Keratinocyte (primary cell): ENCODE data around the gene SERPINA1. TPM values are rescaled to one million over a fixed set of nuclear protein-coding genes. Genes with fewer than 3 reads are reported as not detected.
"Not testable (repeated sequence)": the region's sequence is repeated elsewhere in the genome, so short reads cannot be mapped to it uniquely, and the experiment has no call there.

ENCODE experiments used
- DNase-seq: peaks from one replicate; pipeline ENCODE4 v3.0.0-alpha.2; 2011; ENCODE audit warnings: low read depth, missing footprints, low spot score
- FAIRE-seq: peaks from 2 replicates; lab custom pipeline; 2011; peaks lifted over from hg19 to GRCh38; lab: Jason Lieb, UNC
- H2AFZ ChIP-seq: 2 replicates; pipeline ENCODE4 v1.6.0; 2012; ENCODE audit warnings: low read length, control low read depth, inconsistent platforms; ENCODE audit not compliant: control insufficient read depth
- H3K27ac ChIP-seq: 2 replicates; pipeline ENCODE4 v1.5.1; 2011; ENCODE audit warnings: low read length; ENCODE audit not compliant: control insufficient read depth, insufficient read depth
- H3K27me3 ChIP-seq: 3 replicates; pipeline ENCODE4 v1.6.0; 2011; ENCODE audit warnings: low read length; ENCODE audit not compliant: control insufficient read depth, insufficient read depth; ENCODE audit errors: extremely low read depth
- H3K36me3 ChIP-seq, 2 experiments: 2 replicates in 1 of 2; 3 replicates in 1 of 2; pipeline ENCODE4 v1.5.1; 2011; ENCODE audit warnings: low read length in 2 of 2, mild to moderate bottlenecking in 1 of 2; ENCODE audit not compliant: control insufficient read depth in 2 of 2, insufficient read depth in 2 of 2; ENCODE audit errors: extremely low read depth in 1 of 2
- H3K4me1 ChIP-seq: 3 replicates; pipeline ENCODE4 v1.5.1; 2011; ENCODE audit warnings: low read length; ENCODE audit not compliant: control insufficient read depth, insufficient read depth; ENCODE audit errors: extremely low read depth
- H3K4me2 ChIP-seq: 3 replicates; pipeline ENCODE4 v1.6.0; 2011; ENCODE audit warnings: low read depth, low read length; ENCODE audit not compliant: control insufficient read depth, insufficient read depth; ENCODE audit errors: extremely low read depth
- H3K4me3 ChIP-seq, 3 experiments: fragments of 200-600 bp in 1 of 3; sonication (generic) in 1 of 3; 2 replicates in 2 of 3; 3 replicates in 1 of 3; pipeline ENCODE4 v1.5.1; 2011 to 2016; ENCODE audit warnings: low read length in 3 of 3, mild to moderate bottlenecking in 3 of 3, control low read depth in 2 of 3, inconsistent platforms in 1 of 3, low read depth in 1 of 3, mixed read lengths in 1 of 3, mixed run types in 1 of 3, moderate library complexity in 1 of 3; ENCODE audit not compliant: control insufficient read depth in 2 of 3, insufficient read depth in 2 of 3; ENCODE audit errors: extremely low read depth in 1 of 3
- H3K79me2 ChIP-seq: 2 replicates; pipeline ENCODE4 v1.6.0; 2012; ENCODE audit warnings: low read length; ENCODE audit not compliant: control insufficient read depth, insufficient read depth
- H3K9ac ChIP-seq: 3 replicates; pipeline ENCODE4 v1.6.0; 2011; ENCODE audit warnings: low read length; ENCODE audit not compliant: control insufficient read depth, insufficient read depth; ENCODE audit errors: extremely low read depth
- H3K9me1 ChIP-seq: 3 replicates; pipeline ENCODE4 v1.6.0; 2011; ENCODE audit warnings: low read length; ENCODE audit not compliant: control insufficient read depth, insufficient read depth; ENCODE audit errors: extremely low read depth
- H3K9me3 ChIP-seq: 2 replicates; pipeline ENCODE4 v1.5.1; 2012; ENCODE audit warnings: low read depth, low read length; ENCODE audit not compliant: control insufficient read depth
- H4K20me1 ChIP-seq: 3 replicates; pipeline ENCODE4 v1.6.0; 2011; ENCODE audit warnings: low read length; ENCODE audit not compliant: control insufficient read depth, insufficient read depth; ENCODE audit errors: extremely low read depth
- EZH2 ChIP-seq: IDR thresholded peaks from one replicate; pipeline ENCODE4 v1.6.1; 2012; ENCODE audit warnings: inconsistent platforms, mild to moderate bottlenecking, low read length, moderate library complexity
- dilution Hi-C: fragments of 300-500 bp; cut with MboI; formaldehyde crosslinking; loops from one replicate; pipeline ENCODE4 v1.7.0; 2020; ENCODE audit warnings: low sequenced_read_pairs; ENCODE audit not compliant: extremely low pct_ligation_motif_present
- polyA plus RNA-seq, 5 experiments: library from polyadenylated mRNA; depleted of rRNA in 3 of 5; stranded (reverse) in 3 of 5; stranded (forward) in 1 of 5; unstranded in 1 of 5; fragments of >200 nt; gene quantifications; 1 replicate in 1 of 5; 2 replicates in 3 of 5; 3 replicates in 1 of 5; pipeline versions ENCODE4 v1.2.1 to v1.2.3, GENCODE V29; 2011 to 2012; ENCODE audit warnings: missing spikeins in 2 of 5, low read depth in 1 of 5, low replicate concordance in 1 of 5
- TF ChIP-seq, protein P1 (sequence below), 3 experiments: IDR thresholded peaks in 1 of 3; conservative IDR thresholded peaks in 1 of 3; optimal IDR thresholded peaks in 1 of 3; 2 replicates in 2 of 3; 3 replicates in 1 of 3; pipeline versions ENCODE3 to v1.5.1; 2011; ENCODE audit warnings: low read length in 3 of 3, mild to moderate bottlenecking in 3 of 3, moderate library complexity in 2 of 3, control low read depth in 1 of 3, inconsistent platforms in 1 of 3; ENCODE audit not compliant: insufficient read depth in 2 of 3; ENCODE audit errors: extremely low read depth in 1 of 3

The SERPINA1 gene
- polyA plus RNA-seq, 1 donor (not counting 4 experiments of a cell fraction or from before 2014, with no cell fraction given): 0.71 TPM

DNA sequence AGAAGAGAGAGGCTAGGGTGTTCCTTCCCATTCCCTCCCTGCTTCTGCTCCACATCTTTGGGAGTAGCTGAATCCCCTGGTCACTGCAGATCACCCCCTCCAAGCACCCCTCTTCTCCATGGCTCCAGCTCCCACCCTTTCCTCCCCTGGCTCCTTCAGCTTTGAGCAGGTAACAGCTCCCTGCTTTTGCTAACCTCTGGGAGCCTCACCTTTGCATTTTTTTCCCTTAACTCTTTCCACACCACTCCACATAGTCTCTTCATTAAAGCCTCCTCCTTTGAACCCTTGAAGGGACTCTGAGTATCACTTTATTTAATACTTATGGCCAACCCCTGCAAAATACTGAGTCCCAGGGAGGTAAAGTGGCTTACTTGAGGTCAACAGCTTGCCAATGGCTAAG lies 39.6 kb downstream of the SERPINA1 start:
- Histone ChIP-seq H3K36me3 (no peaks in the 10 kb centered on the region), H3K4me1 (peaks cover 11% of the 10 kb centered on the region), H3K79me2 (no peaks in the 10 kb centered on the region), H3K9me3 (no peaks in the 10 kb centered on the region), H3K4me3 (no peak overlapping the region), H3K27me3 (peaks cover 8% of the 10 kb centered on the region), H3K4me2 (no peak overlapping the region), H3K9me1 (no peaks in the 10 kb centered on the region), H3K9ac (no peak overlapping the region), H2AFZ (no peak overlapping the region), H3K27ac (no peak overlapping the region), H4K20me1 (no peaks in the 10 kb centered on the region)
- no peak for DNase-seq
- FAIRE-seq: no peak
- TF ChIP-seq EZH2: no peak
- TF ChIP-seq, protein P1, sequence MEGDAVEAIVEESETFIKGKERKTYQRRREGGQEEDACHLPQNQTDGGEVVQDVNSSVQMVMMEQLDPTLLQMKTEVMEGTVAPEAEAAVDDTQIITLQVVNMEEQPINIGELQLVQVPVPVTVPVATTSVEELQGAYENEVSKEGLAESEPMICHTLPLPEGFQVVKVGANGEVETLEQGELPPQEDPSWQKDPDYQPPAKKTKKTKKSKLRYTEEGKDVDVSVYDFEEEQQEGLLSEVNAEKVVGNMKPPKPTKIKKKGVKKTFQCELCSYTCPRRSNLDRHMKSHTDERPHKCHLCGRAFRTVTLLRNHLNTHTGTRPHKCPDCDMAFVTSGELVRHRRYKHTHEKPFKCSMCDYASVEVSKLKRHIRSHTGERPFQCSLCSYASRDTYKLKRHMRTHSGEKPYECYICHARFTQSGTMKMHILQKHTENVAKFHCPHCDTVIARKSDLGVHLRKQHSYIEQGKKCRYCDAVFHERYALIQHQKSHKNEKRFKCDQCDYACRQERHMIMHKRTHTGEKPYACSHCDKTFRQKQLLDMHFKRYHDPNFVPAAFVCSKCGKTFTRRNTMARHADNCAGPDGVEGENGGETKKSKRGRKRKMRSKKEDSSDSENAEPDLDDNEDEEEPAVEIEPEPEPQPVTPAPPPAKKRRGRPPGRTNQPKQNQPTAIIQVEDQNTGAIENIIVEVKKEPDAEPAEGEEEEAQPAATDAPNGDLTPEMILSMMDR (optimal IDR thresholded peaks at IDR 0.05 in 1 of 3, IDR thresholded peaks at IDR 0.05 in 1 of 3, conservative IDR thresholded peaks at IDR 0.05 in 1 of 3; ENCODE audit: extremely low read depth in 1 of 3, insufficient read depth in 2 of 3, low read length in 3 of 3): no peak
- dilution Hi-C loops: no loop called here

DNA sequence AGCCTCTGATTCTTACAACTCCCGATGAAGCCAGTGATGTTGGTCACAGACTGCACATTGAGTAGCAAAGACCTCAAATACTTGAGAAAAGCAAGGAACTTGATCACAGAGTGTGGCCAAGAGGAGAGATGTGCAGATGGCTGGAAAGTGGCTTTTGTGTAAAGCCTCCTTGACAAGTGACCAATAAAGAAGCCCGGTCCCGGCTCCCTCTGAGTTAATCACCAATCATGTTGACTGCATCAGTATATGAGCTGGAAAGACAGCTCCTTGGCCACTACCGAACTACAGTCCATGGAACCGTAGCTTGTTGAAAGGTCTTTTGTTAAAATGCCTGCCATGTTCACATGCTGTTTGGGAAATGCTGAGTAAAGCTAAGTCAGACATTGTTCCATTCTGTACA lies 41.6 kb downstream of the SERPINA1 start:
- Histone ChIP-seq H3K27ac (peak overlapping the region; percentile 21), H3K4me2 (no peak overlapping the region), H2AFZ (no peak overlapping the region), H4K20me1 (no peaks in the 10 kb centered on the region), H3K79me2 (no peaks in the 10 kb centered on the region), H3K27me3 (peaks cover 8% of the 10 kb centered on the region), H3K9me3 (no peaks in the 10 kb centered on the region), H3K36me3 (no peaks in the 10 kb centered on the region), H3K4me3 (no peak overlapping the region), H3K4me1 (peaks cover 24% of the 10 kb centered on the region), H3K9ac (peak overlapping the region; percentile 35), H3K9me1 (no peaks in the 10 kb centered on the region)
- dilution Hi-C loops: no loop called here
- no peak for FAIRE-seq
- no peak for DNase-seq
- TF ChIP-seq EZH2: no peak
- TF ChIP-seq, protein P1 (optimal IDR thresholded peaks at IDR 0.05 in 1 of 3, IDR thresholded peaks at IDR 0.05 in 1 of 3, conservative IDR thresholded peaks at IDR 0.05 in 1 of 3; ENCODE audit: extremely low read depth in 1 of 3, insufficient read depth in 2 of 3, low read length in 3 of 3): no peak

DNA sequence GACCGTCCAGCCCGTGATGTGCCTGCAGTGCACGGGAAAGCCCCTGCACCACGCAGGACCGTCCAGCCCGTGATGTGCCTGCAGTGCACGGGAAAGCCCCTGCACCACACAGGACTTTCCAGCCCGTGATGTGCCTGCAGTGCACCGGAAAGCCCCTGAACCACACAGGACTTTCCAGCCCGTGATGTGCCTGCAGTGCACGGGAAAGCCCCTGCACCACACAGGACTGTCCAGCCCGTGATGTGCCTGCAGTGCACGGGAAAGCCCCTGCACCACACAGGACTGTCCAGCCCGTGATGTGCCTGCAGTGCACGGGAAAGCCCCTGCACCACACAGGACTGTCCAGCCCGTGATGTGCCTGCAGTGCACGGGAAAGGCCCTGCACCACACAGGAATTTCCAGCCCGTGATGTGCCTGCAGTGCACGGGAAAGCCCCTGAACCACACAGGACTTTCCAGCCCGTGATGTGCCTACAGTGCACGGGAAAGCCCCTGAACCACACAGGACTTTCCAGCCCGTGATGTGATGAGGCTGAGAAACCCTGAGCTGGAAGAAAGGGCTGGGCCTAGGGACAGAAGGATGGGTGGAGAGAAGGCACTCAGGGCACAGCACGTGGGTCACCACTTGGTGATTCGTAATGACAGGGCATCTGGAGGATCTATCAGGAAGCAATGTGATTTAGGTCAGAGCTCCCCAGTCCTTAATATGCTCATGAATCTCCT lies 42.2 kb downstream of the SERPINA1 start:
- H3K27me3 ChIP-seq, DNase-seq, H2AFZ ChIP-seq, dilution Hi-C loops, H3K9me1 ChIP-seq, H3K9me3 ChIP-seq, H3K36me3 ChIP-seq, H4K20me1 ChIP-seq, H3K4me2 ChIP-seq, FAIRE-seq, H3K79me2 ChIP-seq, H3K4me3 ChIP-seq: not testable (repeated sequence)
- Histone ChIP-seq H3K9ac (peak overlapping the region; percentile 50), H3K4me1 (peaks cover 29% of the 10 kb centered on the region), H3K27ac (peak overlapping the region; percentile 21)
